BLaER1 treated with 17β-estradiol and CSF1 and Interleukin-3, amounts not matched to agents 10 nM and 100 nM (cell line): Measurements from ENCODE around the gene PPP1R11.
"Not testable (repeated sequence)": the region's sequence is repeated elsewhere in the genome, so short reads cannot be mapped to it uniquely, and the experiment has no call there.

ENCODE experiments used
- H3K27ac ChIP-seq, 11 experiments: shearing (Covaris generic); formaldehyde crosslinking; 2 replicates each; pipeline ENCODE4 v1.8.1; 2022
- H3K27me3 ChIP-seq, 11 experiments: shearing (Covaris generic); formaldehyde crosslinking; 2 replicates each; pipeline ENCODE4 v1.8.1; 2022
- H3K36me3 ChIP-seq, 11 experiments: shearing (Covaris generic); formaldehyde crosslinking; 2 replicates each; pipeline ENCODE4 v1.8.1; 2022
- H3K4me1 ChIP-seq, 10 experiments: shearing (Covaris generic); formaldehyde crosslinking; 2 replicates each; pipeline ENCODE4 v1.8.1; 2022
- H3K4me2 ChIP-seq, 11 experiments: shearing (Covaris generic); formaldehyde crosslinking; 2 replicates each; pipeline ENCODE4 v1.8.1; 2022
- H3K4me3 ChIP-seq, 10 experiments: shearing (Covaris generic); formaldehyde crosslinking; 2 replicates each; pipeline ENCODE4 v1.8.1; 2022
- H3K9ac ChIP-seq, 11 experiments: shearing (Covaris generic); formaldehyde crosslinking; 2 replicates each; pipeline ENCODE4 v1.8.1; 2022
- H3K9me3 ChIP-seq, 11 experiments: shearing (Covaris generic); formaldehyde crosslinking; replicated peaks in 1 of 11; 2 replicates each; pipeline ENCODE4 v1.8.1; 2022
- H4K20me1 ChIP-seq, 11 experiments: shearing (Covaris generic); formaldehyde crosslinking; 2 replicates each; pipeline ENCODE4 v1.8.1; 2022
- Cebpa-rat ChIP-seq, 11 experiments: shearing (Covaris generic); IDR thresholded peaks; 2 replicates each; pipeline ENCODE4 v1.8.1; 2022

PPP1R11 gene

GRCh38 chr6:30066577-30067459 lies at the start of gene PPP1R11:
Gene PPP1R11 (plus strand): TSS chr6:30067198. CDS start chr6:30067411, 213 bp downstream.
- Histone ChIP-seq H3K9me3 (no peaks in the 10 kb centered on the region), H3K4me3 (peak within 1 kb of the TSS; percentile 66 to 82 (median 77)), H3K9ac (peak within 1 kb of the TSS; percentile 76 to 88 (median 84)), H3K4me1 (peaks cover 44 to 58% (median 48%) of the 10 kb centered on the region in 10 experiments), H3K4me2 (peak within 1 kb of the TSS; percentile 77 to 98 (median 94)), H3K27ac (peak within 1 kb of the TSS; percentile 79 to 92 (median 85)), H3K27me3 (peaks cover 2 to 11% (median 7%) of the 10 kb centered on the region in 11 experiments; a peak in 20 of 22 replicates), H3K36me3 (peaks cover 29 to 65% (median 50%) of the 10 kb centered on the region in 11 experiments), H4K20me1 (peaks cover 0 to 15% (median 0%) of the 10 kb centered on the region in 11 experiments; a peak in 6 of 22 replicates)
- no peak for TF ChIP-seq Cebpa-rat (IDR thresholded peaks at IDR 0.05)

GRCh38 chr6:30019819-30020218 lies 47.2 kb upstream of the PPP1R11 start:
- Histone ChIP-seq H3K9me3 (no peaks in the 10 kb centered on the region), H4K20me1 (no peaks in the 10 kb centered on the region), H3K4me3 (no peak overlapping the region), H3K9ac (no peak overlapping the region), H3K27ac (no peak overlapping the region), H3K27me3 (no peaks in the 10 kb centered on the region), H3K36me3 (peaks cover 0 to 15% (median 0%) of the 10 kb centered on the region in 11 experiments; a peak in 3 of 22 replicates), H3K4me2 (peak overlapping the region in 1 of 11 experiments; percentile 32; a peak in 2 of 22 replicates), H3K4me1 (peaks cover 0 to 12% (median 0%) of the 10 kb centered on the region in 10 experiments; a peak in 7 of 20 replicates)
- no peak for TF ChIP-seq Cebpa-rat (IDR thresholded peaks at IDR 0.05)

- Histone ChIP-seq H3K4me3 (no peak overlapping the region), H3K36me3 (peaks cover 0 to 15% (median 0%) of the 10 kb centered on the region in 11 experiments; a peak in 3 of 22 replicates), H3K27ac (no peak overlapping the region), H3K27me3 (no peaks in the 10 kb centered on the region), H4K20me1 (no peaks in the 10 kb centered on the region), H3K9ac (no peak overlapping the region), H3K9me3 (no peaks in the 10 kb centered on the region), H3K4me2 (peak overlapping the region in 4 of 11 experiments; percentile 12 to 32 (median 21); a peak in 5 of 22 replicates), H3K4me1 (peaks cover 0 to 12% (median 0%) of the 10 kb centered on the region in 10 experiments; a peak in 7 of 20 replicates)
- no peak for TF ChIP-seq Cebpa-rat (IDR thresholded peaks at IDR 0.05)
Observed at GRCh38 chr6:30020626-30021025, 46.4 kb upstream of the PPP1R11 start.

GRCh38 chr6:30022189-30022588 lies 44.8 kb upstream of the PPP1R11 start:
- Histone ChIP-seq H3K9me3 (no peaks in the 10 kb centered on the region), H3K36me3 (peaks cover 0 to 15% (median 0%) of the 10 kb centered on the region in 11 experiments; a peak in 3 of 22 replicates), H4K20me1 (no peaks in the 10 kb centered on the region), H3K27me3 (no peaks in the 10 kb centered on the region), H3K4me3 (no peak overlapping the region), H3K9ac (no peak overlapping the region), H3K27ac (no peak overlapping the region), H3K4me2 (no peak overlapping the region), H3K4me1 (peaks cover 0 to 12% (median 0%) of the 10 kb centered on the region in 10 experiments; a peak in 7 of 20 replicates)
- no peak for TF ChIP-seq Cebpa-rat (IDR thresholded peaks at IDR 0.05)

GRCh38 chr6:30022712-30023111 lies 44.3 kb upstream of the PPP1R11 start:
- not testable (repeated sequence) for H3K27ac ChIP-seq, H3K9me3 ChIP-seq, H3K4me3 ChIP-seq, H3K4me2 ChIP-seq, H4K20me1 ChIP-seq, H3K9ac ChIP-seq, H3K27me3 ChIP-seq
- peaks cover 0 to 15% (median 0%) of the 10 kb centered on the region in 11 experiments; a peak in 3 of 22 replicates for H3K36me3 ChIP-seq
- peaks cover 0 to 12% (median 0%) of the 10 kb centered on the region in 10 experiments; a peak in 7 of 20 replicates for H3K4me1 ChIP-seq

- Histone ChIP-seq H3K27ac (no peak overlapping the region), H3K4me2 (no peak overlapping the region), H3K9ac (no peak overlapping the region), H3K4me3 (no peak overlapping the region), H3K9me3 (no peaks in the 10 kb centered on the region), H3K4me1 (peaks cover 0 to 15% (median 0%) of the 10 kb centered on the region in 10 experiments; a peak in 7 of 20 replicates), H4K20me1 (no peaks in the 10 kb centered on the region), H3K27me3 (no peaks in the 10 kb centered on the region), H3K36me3 (peaks cover 0 to 11% (median 0%) of the 10 kb centered on the region in 11 experiments; a peak in 3 of 22 replicates)
- TF ChIP-seq Cebpa-rat (IDR thresholded peaks at IDR 0.05) = no peak
Observed at GRCh38 chr6:30025186-30025585, 41.8 kb upstream of the PPP1R11 start.

GRCh38 chr6:30029588-30029987 lies 37.4 kb upstream of the PPP1R11 start:
- no peak for TF ChIP-seq Cebpa-rat (IDR thresholded peaks at IDR 0.05)
- no peak overlapping the region for H3K27ac ChIP-seq
- H3K4me1 ChIP-seq = peaks cover 0 to 6% (median 0%) of the 10 kb centered on the region in 10 experiments; a peak in 1 of 20 replicates
- H3K9me3 ChIP-seq = no peaks in the 10 kb centered on the region
- no peak overlapping the region for H3K4me2 ChIP-seq
- H4K20me1 ChIP-seq = no peaks in the 10 kb centered on the region
- H3K36me3 ChIP-seq = peaks cover 0 to 13% (median 3%) of the 10 kb centered on the region in 11 experiments; a peak in 11 of 22 replicates
- no peak overlapping the region for H3K9ac ChIP-seq
- H3K27me3 ChIP-seq = no peaks in the 10 kb centered on the region
- no peak overlapping the region for H3K4me3 ChIP-seq

- no peak overlapping the region for H3K4me3 ChIP-seq
- H3K27me3 ChIP-seq = no peaks in the 10 kb centered on the region
- H4K20me1 ChIP-seq = no peaks in the 10 kb centered on the region
- H3K36me3 ChIP-seq = peaks cover 0 to 24% (median 8%) of the 10 kb centered on the region in 11 experiments; a peak in 11 of 22 replicates
- H3K4me1 ChIP-seq = peaks cover 0 to 13% (median 0%) of the 10 kb centered on the region in 10 experiments; a peak in 4 of 20 replicates
- no peak overlapping the region for H3K9ac ChIP-seq
- H3K27ac ChIP-seq = no peak overlapping the region
- no peaks in the 10 kb centered on the region for H3K9me3 ChIP-seq
- no peak for TF ChIP-seq Cebpa-rat (IDR thresholded peaks at IDR 0.05)
- H3K4me2 ChIP-seq = no peak overlapping the region
Observed at GRCh38 chr6:30031381-30031780, 35.6 kb upstream of the PPP1R11 start.

GRCh38 chr6:30033440-30033839 lies 33.6 kb upstream of the PPP1R11 start:
- not testable (repeated sequence) for H3K9ac ChIP-seq, H3K27ac ChIP-seq, H3K27me3 ChIP-seq, H3K4me3 ChIP-seq, H3K4me2 ChIP-seq, H3K9me3 ChIP-seq, H4K20me1 ChIP-seq
- peaks cover 0 to 13% (median 0%) of the 10 kb centered on the region in 10 experiments; a peak in 4 of 20 replicates for H3K4me1 ChIP-seq
- H3K36me3 ChIP-seq = peaks cover 0 to 24% (median 8%) of the 10 kb centered on the region in 11 experiments; a peak in 11 of 22 replicates
